Ovary (tissue), 9 donors: ENCODE data around the gene TSPO. TPM values are rescaled to one million over a fixed set of nuclear protein-coding genes. Genes with fewer than 3 reads are reported as not detected.

Experiments used
- DNase-seq, 5 donors: peaks; one replicate each; pipeline ENCODE4 v3.0.0-alpha.2; 2019 to 2020
- H3K27ac ChIP-seq, 2 donors: fragments of 200-600 bp; one replicate each; pipeline versions ENCODE4 v1.5.1 to v1.8.0; 2019 to 2022
- H3K27me3 ChIP-seq: fragments of 200-600 bp; one replicate; pipeline ENCODE4 v1.8.0; 2022
- H3K36me3 ChIP-seq: fragments of 200-600 bp; sonication (generic); one replicate; pipeline ENCODE4 v1.5.1; 2019
- H3K4me1 ChIP-seq: one replicate; pipeline ENCODE4 v1.8.1; 2013; ENCODE audit warnings: mild to moderate bottlenecking, moderate library complexity; ENCODE audit not compliant: insufficient read depth
- H3K4me3 ChIP-seq: fragments of 200-600 bp; sonication (generic); one replicate; pipeline ENCODE4 v1.5.1; 2017
- H3K9me3 ChIP-seq, 2 donors: fragments of 200-600 bp in 1 of 2; sonication (generic) in 1 of 2; one replicate each; pipeline versions ENCODE4 v1.5.1 to v1.8.1; 2013 to 2019; ENCODE audit warnings: mild to moderate bottlenecking in 1 of 2, moderate library complexity in 1 of 2
- EP300 ChIP-seq: sonication (generic); formaldehyde crosslinking; IDR thresholded peaks from one replicate; pipeline ENCODE4 v1.6.1; 2017; ENCODE audit warnings: antibody characterized with exemption
- POLR2A ChIP-seq: fragments of 450-650 bp; IDR thresholded peaks from one replicate; pipeline ENCODE4 v1.6.1; 2017; ENCODE audit warnings: antibody characterized with exemption, mild to moderate bottlenecking, moderate library complexity
- WGBS, 3 donors: extraction: QIAGEN DNeasy Blood & Tissue Kit in 1 of 3; methylation state at CpG; one replicate each; pipeline versions ENCODE4 v1.1.5 to v1.1.7; 2013 to 2017; 5-methylcytosine and 5-hydroxymethylcytosine counted together
- intact Hi-C, 4 donors: fragments of 100-400 bp; cut with DNase I; formaldehyde crosslinking; loops; one replicate each; pipeline versions ENCODE4 v1.11.0 to v1.15.1; 2022 to 2023
- polyA plus RNA-seq, 2 donors: library from polyadenylated mRNA; stranded (reverse); fragments of 200-250 nt in 1 of 2; fragments of 350-450 nt in 1 of 2; fragmentation: Illumina TruSeq in 1 of 2; extraction: RNeasy Lipid Tissue Mini Kit (QIAGEN cat#74804) in 1 of 2; gene quantifications; one replicate each; pipeline ENCODE4 v1.2.3, GENCODE V29; 2013 to 2014
- total RNA-seq, 7 donors: library from RNA; depleted of rRNA in 2 of 7; stranded (reverse); fragments of >200 nt in 2 of 7; fragmentation: NEBNext Ultra II Directional in 3 of 7; extraction: Animal tissue kit (Norgen Biotek cat#: 25700) in 3 of 7; gene quantifications; one replicate each; pipeline versions ENCODE4 v1.1.0 to v1.2.4, GENCODE V29; 2016 to 2023
- TF ChIP-seq, protein P1 (sequence below), 3 donors: fragments of 450-650 bp in 2 of 3; fragments of 200-600 bp in 1 of 3; IDR thresholded peaks; one replicate each; pipeline versions ENCODE4 v1.5.1 to v1.8.0; 2016 to 2022; ENCODE audit warnings: antibody characterized with exemption in 3 of 3, mild to moderate bottlenecking in 1 of 3
- donor health status: DM: no; HTN: no; CAD: no; lungs with moderate emphysema.
- donor health status: DM: no; HTN: no; CAD: no.
- donor health status: Bipolar disorder and iron deficiency.
- donor health status: DM: yes; HTN: yes; CAD: no.
- donor health status: DM: no; HTN: no; CAD: no.
- donor health status: DM: yes; HTN: yes; CAD: no.

The TSPO gene
- total and polyA plus RNA-seq, 9 donors: 1.3 to 263 (median 79.1) TPM

DNA sequence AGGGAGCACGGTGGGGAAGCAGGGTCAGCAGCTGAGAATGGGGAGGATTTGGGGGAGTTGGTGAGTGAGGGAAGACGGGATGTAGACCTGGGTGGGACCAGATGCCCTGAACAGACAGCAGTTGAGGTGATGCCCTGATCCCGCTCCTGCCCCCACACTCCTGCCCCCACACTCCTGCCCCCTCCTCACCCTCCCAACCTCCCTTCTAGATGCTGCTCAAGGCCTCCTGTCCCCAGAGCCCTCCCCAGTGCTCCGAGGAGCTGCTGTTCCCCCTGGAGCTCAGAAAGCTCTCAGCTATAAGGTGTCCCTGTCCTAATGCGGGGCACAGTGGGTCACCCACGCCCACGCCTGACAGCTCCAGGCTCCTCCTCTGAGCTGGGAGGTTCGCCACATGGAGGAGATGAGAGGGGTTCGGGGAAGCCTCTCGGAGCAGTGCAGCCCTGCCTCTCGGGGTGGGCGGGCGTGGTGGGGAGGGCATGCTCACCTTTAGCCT is 60.6 kb downstream of the TSPO start:
- H3K36me3 ChIP-seq: no peaks in the 10 kb centered on the region
- WGBS, 3 donors: 85 to 91% (median 88%) methylated on average over 13 of the region's 13 CpGs
- DNase-seq: no peak

DNA sequence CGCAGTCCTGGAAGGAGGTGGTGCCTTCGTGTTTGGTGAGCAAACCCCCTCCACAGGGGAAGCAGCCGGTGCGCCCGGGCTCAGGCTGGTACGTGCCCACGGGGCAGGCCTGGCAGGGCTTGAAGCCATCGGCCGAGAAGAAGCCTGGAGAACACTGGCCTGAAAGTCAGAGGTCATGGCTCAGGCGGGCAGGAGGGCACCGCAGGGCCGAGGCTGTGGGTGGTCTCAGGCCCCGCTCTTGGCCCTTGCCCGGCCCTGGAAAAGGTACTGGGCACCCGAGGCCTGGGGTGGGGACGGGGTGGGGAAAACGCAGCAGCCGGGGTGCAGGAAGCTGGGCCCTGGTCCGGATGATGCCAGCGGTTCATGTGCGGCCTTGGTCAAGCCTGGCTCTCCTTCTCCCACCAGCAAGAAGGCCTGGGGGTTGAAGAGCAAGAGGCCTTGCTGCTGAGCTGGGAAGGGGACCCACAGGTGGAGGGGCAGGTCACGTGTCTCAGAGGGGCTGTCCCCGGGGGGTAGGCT is 61.1 kb downstream of the TSPO start:
- H3K27me3 ChIP-seq: no peaks in the 10 kb centered on the region
- H3K9me3 ChIP-seq: no peaks in the 10 kb centered on the region
- intact Hi-C loops: no loop called here
- no peaks in the 10 kb centered on the region for H3K4me1 ChIP-seq
- DNase-seq: peak in 1 of 5 donors; percentile 18
- H3K4me3 ChIP-seq: no peak overlapping the region
- no peaks in the 10 kb centered on the region for H3K36me3 ChIP-seq
- no peak for TF ChIP-seq POLR2A
- TF ChIP-seq, protein P1, sequence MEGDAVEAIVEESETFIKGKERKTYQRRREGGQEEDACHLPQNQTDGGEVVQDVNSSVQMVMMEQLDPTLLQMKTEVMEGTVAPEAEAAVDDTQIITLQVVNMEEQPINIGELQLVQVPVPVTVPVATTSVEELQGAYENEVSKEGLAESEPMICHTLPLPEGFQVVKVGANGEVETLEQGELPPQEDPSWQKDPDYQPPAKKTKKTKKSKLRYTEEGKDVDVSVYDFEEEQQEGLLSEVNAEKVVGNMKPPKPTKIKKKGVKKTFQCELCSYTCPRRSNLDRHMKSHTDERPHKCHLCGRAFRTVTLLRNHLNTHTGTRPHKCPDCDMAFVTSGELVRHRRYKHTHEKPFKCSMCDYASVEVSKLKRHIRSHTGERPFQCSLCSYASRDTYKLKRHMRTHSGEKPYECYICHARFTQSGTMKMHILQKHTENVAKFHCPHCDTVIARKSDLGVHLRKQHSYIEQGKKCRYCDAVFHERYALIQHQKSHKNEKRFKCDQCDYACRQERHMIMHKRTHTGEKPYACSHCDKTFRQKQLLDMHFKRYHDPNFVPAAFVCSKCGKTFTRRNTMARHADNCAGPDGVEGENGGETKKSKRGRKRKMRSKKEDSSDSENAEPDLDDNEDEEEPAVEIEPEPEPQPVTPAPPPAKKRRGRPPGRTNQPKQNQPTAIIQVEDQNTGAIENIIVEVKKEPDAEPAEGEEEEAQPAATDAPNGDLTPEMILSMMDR (IDR thresholded peaks at IDR 0.05): no peak
- TF ChIP-seq EP300: no peak
- 90 to 92% (median 91%) methylated on average over 23 of the region's 23 CpGs for WGBS, 3 donors
- no peak overlapping the region for H3K27ac ChIP-seq

More for the DNA sequence above, 60.6 kb downstream of the TSPO start:
- H3K27me3 ChIP-seq: no peaks in the 10 kb centered on the region
- H3K27ac ChIP-seq: no peak overlapping the region
- intact Hi-C loops: no loop called here
- no peak for TF ChIP-seq POLR2A
- TF ChIP-seq, protein P1 (IDR thresholded peaks at IDR 0.05): no peak
- no peak for TF ChIP-seq EP300
- H3K4me1 ChIP-seq: no peaks in the 10 kb centered on the region
- no peak overlapping the region for H3K4me3 ChIP-seq
- H3K9me3 ChIP-seq: no peaks in the 10 kb centered on the region

Other genes starting within 250 kb of the TSPO start
- 10 to 100 TPM; 25.5 to 60.0 (median 48.0) TPM for gene PACSIN2, start 136.4 kb upstream of the TSPO start, total RNA-seq
- 10 to 100 TPM; 30.9 to 48.4 TPM for gene PACSIN2, start 136.4 kb upstream of the TSPO start, polyA plus RNA-seq
- 1 to 10 TPM; 1.3 to 10.0 (median 7.2) TPM for gene TTLL1, start 62.2 kb upstream of the TSPO start, total RNA-seq
- 10 to 100 TPM in 1 of 2 donors, 1 to 10 TPM in 1; 5.5 to 13.7 TPM for gene TTLL1, start 62.2 kb upstream of the TSPO start, polyA plus RNA-seq
- gene BIK, start 40.8 kb upstream of the TSPO start, total RNA-seq: 10 to 100 TPM in 1 of 7 donors, 1 to 10 TPM in 1, under 1 TPM in 2, not detected in 3; 0.31 to 15.2 (median 1.00) TPM
- gene BIK, start 40.8 kb upstream of the TSPO start, polyA plus RNA-seq: under 1 TPM in 1 of 2 donors, not detected in 1; 0.34 TPM
- 10 to 100 TPM; 14.6 to 34.0 (median 18.0) TPM for gene MCAT, start 8.2 kb upstream of the TSPO start, total RNA-seq
- gene MCAT, start 8.2 kb upstream of the TSPO start, polyA plus RNA-seq: 10 to 100 TPM in 1 of 2 donors, 1 to 10 TPM in 1; 7.5 to 13.6 TPM
- 10 to 100 TPM; 17.0 to 68.4 (median 43.6) TPM for gene TTLL12, start 35.6 kb downstream of the TSPO start, total RNA-seq
- gene TTLL12, start 35.6 kb downstream of the TSPO start, polyA plus RNA-seq: 10 to 100 TPM in 1 of 2 donors, 1 to 10 TPM in 1; 5.8 to 27.9 TPM
- 100 to 1,000 TPM in 4 of 7 donors, 10 to 100 TPM in 1, 1 to 10 TPM in 2; 5.5 to 202 (median 101) TPM for gene SCUBE1, start 191.8 kb downstream of the TSPO start, total RNA-seq
- gene SCUBE1, start 191.8 kb downstream of the TSPO start, polyA plus RNA-seq: 10 to 100 TPM; 11.1 to 20.1 TPM